ENCODE measurements around the gene HPS4. TPM values are rescaled to one million over a fixed set of nuclear protein-coding genes. Genes with fewer than 3 reads are reported as not detected.
"Not testable (repeated sequence)": the region's sequence is repeated elsewhere in the genome, so short reads cannot be mapped to it uniquely, and the experiment has no call there.

The HPS4 gene
- total RNA-seq, 8 experiments from 2014 or later, result 21.7 to 41.6 (median 32.6) TPM

GRCh38 chr22:26443901-26444690 is 39.5 kb downstream of the HPS4 start:
- ATAC-seq (replicated peaks in 6 of 8), result peak in 3 of 8 experiments; percentile 63 to 75 (median 66)
- WGBS, 10 experiments, result 56 to 100% (median 82%) methylated on average over 1 to 14 of the region's 16 CpGs; no CpG with 5 or more reads in 2 of the 10 experiments
- Histone ChIP-seq H3K4me1 (replicated peaks in 1 of 2) (peaks cover 0 to 9% of the 10 kb centered on the region in 2 donors), H3K27ac (no peak overlapping the region), H3K4me3 (no peak overlapping the region)
- in situ Hi-C loops (cut with MboI; ENCODE audit: low pct_unique_long_range_greater_than_20kb in 2 of 9, low sequenced_read_pairs in 9 of 9, unreplicated experiment in 9 of 9), result no loop called here

DNA sequence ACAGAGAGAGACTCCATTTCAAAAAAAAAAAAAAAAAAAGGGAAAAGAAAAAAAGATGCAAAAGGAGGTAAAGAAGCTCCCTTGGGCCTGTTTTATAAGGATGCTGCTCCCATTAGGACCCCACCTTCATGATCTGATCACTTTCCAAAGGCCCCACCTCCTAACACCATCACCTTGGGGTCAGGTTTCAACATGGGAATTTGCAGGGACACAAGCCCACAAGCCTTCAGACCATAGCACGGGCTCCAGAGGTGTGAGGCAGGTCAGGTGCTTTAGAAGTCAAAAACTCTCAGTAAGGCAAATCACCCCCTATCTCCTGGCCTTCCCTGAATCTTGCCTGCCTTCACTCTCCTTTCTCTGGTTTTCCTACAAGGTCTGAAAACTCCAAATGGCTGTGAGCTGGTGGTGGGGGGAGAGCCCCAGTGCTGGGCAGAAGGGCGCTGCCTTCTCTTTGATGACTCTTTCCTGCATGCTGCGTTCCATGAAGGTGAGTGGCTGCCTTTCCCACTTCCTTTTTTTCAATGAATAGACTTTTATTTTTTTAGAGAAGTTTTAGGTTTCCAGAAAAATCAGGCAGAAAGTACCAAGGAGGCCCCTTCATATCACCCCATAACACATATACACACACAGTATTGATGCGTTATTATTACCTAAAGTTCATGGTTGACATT is 41.4 kb downstream of the HPS4 start:
- Histone ChIP-seq H3K4me1 (replicated peaks in 1 of 2) (peaks cover 2 to 19% of the 10 kb centered on the region in 2 donors), H3K4me3 (no peak overlapping the region), H3K27ac (no peak overlapping the region)
- in situ Hi-C loops (cut with MboI; ENCODE audit: low pct_unique_long_range_greater_than_20kb in 2 of 9, low sequenced_read_pairs in 9 of 9, unreplicated experiment in 9 of 9), result no loop called here
- WGBS, 10 experiments, result 80 to 100% (median 93%) methylated on average over 1 to 4 of the region's 4 CpGs; no CpG with 5 or more reads in 5 of the 10 experiments
- ATAC-seq (replicated peaks in 6 of 8), result no peak

GRCh38 chr22:26439559-26439958 is 44.0 kb downstream of the HPS4 start:
- ATAC-seq (replicated peaks in 6 of 8), result no peak
- Histone ChIP-seq H3K4me3 (no peak overlapping the region), H3K4me1 (replicated peaks in 1 of 2) (peaks cover 2 to 17% of the 10 kb centered on the region in 2 donors), H3K27ac (no peak overlapping the region)
- in situ Hi-C loops (cut with MboI; ENCODE audit: low pct_unique_long_range_greater_than_20kb in 2 of 9, low sequenced_read_pairs in 9 of 9, unreplicated experiment in 9 of 9), result no loop called here
- whole genome bisulfite sequencing, 10 experiments, result 15 to 100% (median 38%) methylated on average over 1 to 3 of the region's 3 CpGs; no CpG with 5 or more reads in 3 of the 10 experiments

DNA sequence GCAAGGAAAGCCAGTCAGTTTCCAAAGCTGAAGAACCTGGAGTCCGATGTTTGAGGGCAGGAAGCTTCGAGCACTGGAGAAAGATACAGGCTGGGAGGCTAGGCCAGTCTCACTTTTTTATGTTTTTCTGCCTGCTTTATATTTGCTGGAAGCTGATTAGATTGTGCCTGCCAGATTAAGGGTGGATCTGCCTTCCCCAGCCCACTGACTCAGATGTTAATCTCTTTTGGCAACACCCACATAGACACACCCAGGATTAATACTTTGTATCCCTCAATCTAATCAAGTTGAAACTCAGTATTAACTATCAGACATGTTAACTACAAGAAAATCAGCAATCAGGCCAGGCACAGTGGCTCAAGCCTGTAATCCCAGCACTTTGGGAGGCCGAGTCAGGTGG is 44.8 kb downstream of the HPS4 start:
- WGBS, 10 experiments, result 0 to 100% (median 75%) methylated on average over 1 to 2 of the region's 3 CpGs; no CpG with 5 or more reads in 5 of the 10 experiments
- in situ Hi-C loops (cut with MboI; ENCODE audit: low pct_unique_long_range_greater_than_20kb in 2 of 9, low sequenced_read_pairs in 9 of 9, unreplicated experiment in 9 of 9); H3K4me3 ChIP-seq; H3K27ac ChIP-seq: not testable (repeated sequence)
- peaks cover 2 to 11% of the 10 kb centered on the region in 2 donors for H3K4me1 ChIP-seq (replicated peaks in 1 of 2)
- peak in 2 of 8 experiments; percentile 47 to 49 for ATAC-seq (replicated peaks in 6 of 8)

DNA sequence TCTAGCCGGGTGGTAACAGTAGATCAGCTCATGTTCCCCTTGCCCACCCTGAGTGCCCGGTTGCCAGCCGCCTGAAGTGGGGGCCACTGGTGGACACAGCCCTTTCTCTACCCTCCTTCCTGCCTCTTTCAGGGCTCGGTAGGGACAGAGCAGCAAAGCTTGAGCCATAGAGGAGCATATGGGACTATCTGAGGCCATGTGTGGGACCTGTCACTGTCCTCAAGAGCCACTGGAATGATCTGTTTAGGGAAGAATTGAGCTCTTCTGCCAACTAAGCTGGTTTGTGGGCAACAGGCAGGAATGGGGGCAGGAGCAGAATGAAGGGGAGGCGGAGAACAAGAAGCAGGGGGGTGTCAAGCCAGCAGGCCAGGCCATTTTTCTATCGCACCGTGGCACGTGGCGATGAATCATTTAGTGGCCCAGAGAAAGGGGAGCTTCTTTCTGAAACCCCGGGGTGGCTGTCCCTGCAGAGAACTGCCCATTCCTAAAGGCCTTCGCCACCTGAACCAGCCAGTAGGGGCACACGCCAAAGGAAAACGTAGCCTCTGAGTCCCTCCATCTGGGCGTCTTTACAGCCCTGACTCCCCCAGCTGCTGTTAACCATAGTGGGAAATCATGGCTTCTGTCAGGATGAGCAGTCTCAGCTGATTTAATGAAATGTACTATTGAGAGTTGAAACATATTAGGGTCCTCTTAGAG is 45.7 kb downstream of the HPS4 start:
- 58 to 94% (median 72%) methylated on average over 2 to 9 of the region's 14 CpGs; no CpG with 5 or more reads in 3 of the 10 experiments for WGBS, 10 experiments
- H3K4me3 ChIP-seq, result no peak overlapping the region
- peak in 5 of 8 experiments; percentile 37 to 69 (median 59) for ATAC-seq (replicated peaks in 6 of 8)
- H3K27ac ChIP-seq, result no peak overlapping the region
- in situ Hi-C loops (cut with MboI; ENCODE audit: low pct_unique_long_range_greater_than_20kb in 2 of 9, low sequenced_read_pairs in 9 of 9, unreplicated experiment in 9 of 9), result no loop called here
- peaks cover 2 to 11% of the 10 kb centered on the region in 2 donors for H3K4me1 ChIP-seq (replicated peaks in 1 of 2)

GRCh38 chr22:26436903-26437515 is 46.6 kb downstream of the HPS4 start:
- H3K4me1 ChIP-seq (replicated peaks in 1 of 2), result peaks cover 2 to 11% of the 10 kb centered on the region in 2 donors
- no peak overlapping the region for H3K4me3 ChIP-seq
- ATAC-seq (replicated peaks in 6 of 8), result peak in 1 of 8 experiments; percentile 4
- 50 to 100% (median 81%) methylated on average over 1 to 6 of the region's 11 CpGs; no CpG with 5 or more reads in 4 of the 10 experiments for WGBS, 10 experiments
- in situ Hi-C loops (cut with MboI; ENCODE audit: low pct_unique_long_range_greater_than_20kb in 2 of 9, low sequenced_read_pairs in 9 of 9, unreplicated experiment in 9 of 9), result no loop called here
- H3K27ac ChIP-seq, result no peak overlapping the region

GRCh38 chr22:26435327-26436093 is 48.1 kb downstream of the HPS4 start:
- in situ Hi-C loops (cut with MboI; ENCODE audit: low pct_unique_long_range_greater_than_20kb in 2 of 9, low sequenced_read_pairs in 9 of 9, unreplicated experiment in 9 of 9), result no loop called here
- H3K4me1 ChIP-seq (replicated peaks in 1 of 2), result peaks cover 2 to 11% of the 10 kb centered on the region in 2 donors
- ATAC-seq (replicated peaks in 6 of 8), result no peak
- no peak overlapping the region for H3K4me3 ChIP-seq
- no peak overlapping the region for H3K27ac ChIP-seq
- 68 to 100% (median 87%) methylated on average over 1 to 8 of the region's 11 CpGs; no CpG with 5 or more reads in 1 of the 10 experiments for WGBS, 10 experiments

DNA sequence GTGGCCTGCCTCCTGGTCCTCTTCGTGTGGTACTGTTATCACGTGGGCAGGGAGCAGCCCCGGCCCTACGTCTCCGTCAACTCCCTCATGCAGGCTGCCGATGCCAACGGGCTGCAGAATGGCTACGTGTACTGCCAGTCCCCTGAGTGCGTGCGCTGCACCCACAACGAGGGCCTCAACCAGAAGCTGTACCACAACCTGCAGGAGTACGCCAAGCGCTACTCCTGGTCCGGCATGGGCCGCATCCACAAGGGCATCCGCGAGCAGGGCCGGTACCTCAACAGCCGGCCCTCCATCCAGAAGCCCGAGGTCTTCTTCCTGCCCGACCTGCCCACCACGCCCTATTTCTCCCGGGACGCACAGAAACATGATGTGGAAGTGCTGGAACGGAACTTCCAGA is 49.8 kb downstream of the HPS4 start:
- Histone ChIP-seq H3K27ac (no peak overlapping the region), H3K4me1 (replicated peaks in 1 of 2) (peaks cover 2 to 15% of the 10 kb centered on the region in 2 donors), H3K4me3 (no peak overlapping the region)
- in situ Hi-C loops (cut with MboI; ENCODE audit: low pct_unique_long_range_greater_than_20kb in 2 of 9, low sequenced_read_pairs in 9 of 9, unreplicated experiment in 9 of 9), result no loop called here
- WGBS, 10 experiments, result 96 to 100% methylated on average over 1 to 4 of the region's 25 CpGs; no CpG with 5 or more reads in 8 of the 10 experiments
- ATAC-seq (replicated peaks in 6 of 8), result no peak

DNA sequence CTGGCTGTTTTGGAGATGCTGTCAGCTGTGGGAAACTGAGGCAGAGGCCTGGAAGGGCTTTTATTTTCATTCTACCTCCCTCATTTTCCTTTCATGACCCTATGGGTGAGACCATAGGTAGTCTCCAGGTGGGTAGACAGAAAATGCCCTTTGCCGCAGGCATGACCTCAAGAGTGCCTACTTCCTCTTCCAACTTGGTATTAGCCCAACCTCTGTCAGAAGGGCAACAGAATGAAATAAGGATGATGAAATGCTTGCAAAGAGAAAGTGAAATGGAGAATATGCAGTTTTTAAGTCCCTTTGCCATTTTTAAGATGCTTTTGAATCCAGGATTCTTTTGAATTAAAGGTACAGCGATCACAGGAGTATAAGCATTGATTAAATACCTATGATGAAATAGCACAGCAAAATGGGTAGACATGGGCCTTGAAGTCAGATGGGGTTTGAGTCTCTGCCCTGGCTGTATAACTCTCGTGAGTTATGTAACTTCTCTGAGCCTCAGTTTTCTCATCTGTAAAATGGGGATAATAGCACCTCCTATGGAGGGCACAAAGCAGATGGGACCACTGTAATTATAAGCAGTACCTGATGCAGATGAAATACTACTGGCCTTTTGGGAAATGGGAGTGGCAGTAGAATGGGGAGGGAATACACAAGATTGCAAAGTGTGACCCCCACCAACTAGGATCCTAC is 50.8 kb downstream of the HPS4 start:
- Histone ChIP-seq H3K4me1 (replicated peaks in 1 of 2) (peaks cover 5 to 10% of the 10 kb centered on the region in 2 donors), H3K4me3 (no peak overlapping the region), H3K27ac (no peak overlapping the region)
- WGBS, 10 experiments, result 70 to 100% (median 86%) methylated on average over 1 to 3 of the region's 3 CpGs; no CpG with 5 or more reads in 1 of the 10 experiments
- ATAC-seq (replicated peaks in 6 of 8), result no peak
- in situ Hi-C loops (cut with MboI; ENCODE audit: low pct_unique_long_range_greater_than_20kb in 2 of 9, low sequenced_read_pairs in 9 of 9, unreplicated experiment in 9 of 9), result no loop called here

- WGBS, 10 experiments, result 30 to 100% (median 87%) methylated on average over 1 to 12 of the region's 13 CpGs; no CpG with 5 or more reads in 1 of the 10 experiments
- peaks cover 4 to 5% of the 10 kb centered on the region in 2 donors for H3K4me1 ChIP-seq (replicated peaks in 1 of 2)
- H3K27ac ChIP-seq, result no peak overlapping the region
- in situ Hi-C loops (cut with MboI; ENCODE audit: low pct_unique_long_range_greater_than_20kb in 2 of 9, low sequenced_read_pairs in 9 of 9, unreplicated experiment in 9 of 9), result no loop called here
- no peak for ATAC-seq (replicated peaks in 6 of 8)
- no peak overlapping the region for H3K4me3 ChIP-seq
These were observed 52.2 kb downstream of the HPS4 start for GRCh38 chr22:26431261-26431995.

DNA sequence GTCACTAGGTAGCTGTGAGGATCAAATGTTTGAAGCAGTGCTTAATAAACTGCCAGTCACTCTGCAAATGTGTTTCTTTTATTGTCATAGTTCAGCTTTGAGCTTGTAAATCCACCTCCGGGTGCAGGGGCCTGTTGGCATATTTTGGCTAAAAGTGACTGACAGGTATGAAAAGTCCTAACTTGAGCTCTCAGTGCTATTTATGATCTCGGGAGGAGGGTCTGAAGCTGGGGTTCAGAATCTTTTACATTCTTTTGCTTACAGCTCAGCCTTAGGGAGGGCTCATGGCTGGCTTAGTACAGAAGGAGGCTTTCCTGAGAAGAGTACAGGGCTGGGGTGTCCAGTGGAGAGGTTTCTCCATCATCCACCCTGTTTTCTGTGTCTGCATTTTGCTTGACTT is 53.0 kb downstream of the HPS4 start:
- no peak for ATAC-seq (replicated peaks in 6 of 8)
- Histone ChIP-seq H3K27ac (no peak overlapping the region), H3K4me1 (replicated peaks in 1 of 2) (peaks cover 4 to 5% of the 10 kb centered on the region in 2 donors), H3K4me3 (no peak overlapping the region)
- in situ Hi-C loops (cut with MboI; ENCODE audit: low pct_unique_long_range_greater_than_20kb in 2 of 9, low sequenced_read_pairs in 9 of 9, unreplicated experiment in 9 of 9), result no loop called here
- 49 to 92% (median 79%) methylated on average over 1 to 2 of the region's 2 CpGs; no CpG with 5 or more reads in 4 of the 10 experiments for WGBS, 10 experiments

Measured in motor neuron (in vitro differentiated cells).